ENCODE results near the gene TNFSF9. TPM values are rescaled to one million over a fixed set of nuclear protein-coding genes. Genes with fewer than 3 reads are reported as not detected.

The TNFSF9 gene, protein sequence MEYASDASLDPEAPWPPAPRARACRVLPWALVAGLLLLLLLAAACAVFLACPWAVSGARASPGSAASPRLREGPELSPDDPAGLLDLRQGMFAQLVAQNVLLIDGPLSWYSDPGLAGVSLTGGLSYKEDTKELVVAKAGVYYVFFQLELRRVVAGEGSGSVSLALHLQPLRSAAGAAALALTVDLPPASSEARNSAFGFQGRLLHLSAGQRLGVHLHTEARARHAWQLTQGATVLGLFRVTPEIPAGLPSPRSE
- total RNA-seq = 0.40 and 0.65 TPM in 2 replicates

DNA sequence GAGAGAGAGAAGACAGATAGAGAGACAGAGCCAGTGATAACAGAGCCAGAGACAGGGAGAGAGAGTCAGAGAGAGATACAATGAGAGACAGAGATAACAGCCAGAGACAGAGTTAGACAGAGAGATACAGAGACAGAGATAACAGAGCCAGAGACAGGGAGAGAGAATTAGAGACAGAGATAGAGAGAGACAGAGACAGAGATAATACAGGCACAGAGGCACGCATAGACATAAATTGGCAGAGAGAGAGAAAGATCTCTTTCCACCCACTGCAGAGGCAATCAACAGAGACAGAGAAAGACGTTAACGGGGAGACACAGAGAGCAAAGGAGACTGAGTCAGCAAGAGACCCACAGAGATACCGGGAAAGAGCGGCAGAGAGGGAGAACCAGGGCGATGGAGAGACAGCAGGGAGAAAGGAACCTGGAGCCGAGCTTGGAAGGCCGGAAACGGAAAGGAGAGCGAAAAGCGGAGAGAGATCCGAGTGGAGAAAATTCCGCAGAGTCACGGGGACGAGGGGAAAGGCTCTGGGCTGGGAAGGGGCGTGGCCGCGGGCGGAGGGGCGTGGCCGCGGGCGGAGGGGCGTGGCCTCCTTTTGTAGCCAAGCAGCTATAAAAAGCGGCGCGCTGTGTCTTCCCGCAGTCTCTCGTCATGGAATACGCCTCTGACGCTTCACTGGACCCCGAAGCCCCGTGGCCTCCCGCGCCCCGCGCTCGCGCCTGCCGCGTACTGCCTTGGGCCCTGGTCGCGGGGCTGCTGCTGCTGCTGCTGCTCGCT is at the start of gene TNFSF9:
Gene TNFSF9 (plus strand): TSS at position 641 of the 777 bp plus-strand sequence. CDS start 11 bp downstream, at position 652.
- peak; percentile 84 to 86 for DNase-seq (ENCODE audit: low read depth in 2 of 2)

DNA sequence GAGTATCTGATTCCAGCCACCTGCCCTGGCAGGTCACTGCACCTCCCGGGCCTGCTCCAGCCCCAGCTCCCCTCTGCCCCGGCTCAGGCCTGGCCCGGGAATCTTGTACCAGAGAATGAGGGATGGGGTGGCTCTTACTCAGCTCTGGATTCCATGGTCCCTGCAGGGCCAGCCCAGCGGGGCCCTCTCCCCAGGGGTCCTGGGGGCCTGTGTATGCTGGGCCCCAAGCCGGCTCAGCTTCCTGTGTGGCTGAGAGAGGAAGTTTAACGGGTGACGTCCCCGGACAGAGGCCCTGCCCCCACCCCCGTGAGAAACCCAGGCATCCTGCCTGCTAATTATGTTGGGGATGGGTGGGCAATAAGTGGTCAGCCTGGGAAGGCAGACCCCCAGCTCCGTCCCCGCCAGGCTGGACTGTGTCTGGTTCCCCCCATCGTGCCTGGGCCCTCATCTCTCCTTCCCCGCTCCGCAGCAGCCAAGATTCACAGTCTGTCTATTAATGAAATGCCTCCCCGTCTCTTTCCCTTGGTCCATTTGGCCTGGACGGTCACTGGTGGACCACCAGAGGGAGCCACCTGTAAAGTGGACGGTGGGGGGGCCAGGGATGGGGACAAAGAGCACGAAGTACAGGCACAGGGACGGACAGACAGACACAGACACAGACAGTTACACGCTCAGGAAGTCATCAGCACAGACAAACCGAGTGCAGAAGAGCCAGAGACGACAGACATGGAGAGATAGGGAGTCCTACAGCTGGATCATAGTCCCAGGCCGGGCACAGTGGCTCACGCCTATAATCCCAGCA is 49.1 kb upstream of the TNFSF9 start, which contains the start of gene DENND1C:
Gene DENND1C (minus strand): TSS at position 247 of the 802 bp plus-strand sequence. CDS start 92 bp downstream, at position 155.
- DNase-seq (ENCODE audit: low read depth in 2 of 2) = peak; percentile 42 to 57

DNA sequence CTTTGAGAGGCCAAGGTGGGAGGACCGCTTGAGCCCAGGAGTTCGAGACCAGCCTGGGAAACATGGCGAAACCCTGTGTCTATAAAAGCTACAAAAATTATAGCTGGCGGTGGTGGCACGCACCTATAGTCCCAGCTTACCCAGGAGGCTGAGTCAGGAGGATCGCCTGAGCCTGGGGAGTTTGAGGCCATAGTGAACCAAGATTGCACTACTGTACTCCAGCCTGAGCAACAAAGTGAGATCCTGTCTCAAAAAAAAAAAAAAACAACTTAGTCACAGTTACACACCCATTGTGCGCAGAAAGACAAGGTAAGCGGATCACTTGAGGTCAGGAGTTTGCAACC is 48.5 kb upstream of the TNFSF9 start:
- DNase-seq (ENCODE audit: low read depth in 2 of 2) = no peak

DNA sequence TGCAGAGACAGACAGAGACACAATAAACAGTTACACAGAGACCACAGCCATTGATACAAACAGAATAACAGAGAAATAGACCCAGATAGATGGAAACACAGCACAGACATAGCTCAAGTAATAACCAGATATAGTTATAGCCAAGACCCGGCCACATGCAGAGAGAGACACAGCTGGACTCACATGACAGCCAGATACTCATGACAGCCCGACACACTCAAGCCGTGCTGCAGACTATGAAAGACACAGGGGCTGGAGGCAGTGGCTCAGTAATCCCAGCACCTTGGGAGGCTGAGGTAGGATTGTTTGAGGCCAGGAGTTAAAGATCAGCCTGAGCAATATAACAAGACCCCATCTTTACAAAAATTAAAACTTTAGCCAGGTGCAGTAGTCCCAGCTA is 47.6 kb upstream of the TNFSF9 start:
- DNase-seq (ENCODE audit: low read depth in 2 of 2) = no peak

DNA sequence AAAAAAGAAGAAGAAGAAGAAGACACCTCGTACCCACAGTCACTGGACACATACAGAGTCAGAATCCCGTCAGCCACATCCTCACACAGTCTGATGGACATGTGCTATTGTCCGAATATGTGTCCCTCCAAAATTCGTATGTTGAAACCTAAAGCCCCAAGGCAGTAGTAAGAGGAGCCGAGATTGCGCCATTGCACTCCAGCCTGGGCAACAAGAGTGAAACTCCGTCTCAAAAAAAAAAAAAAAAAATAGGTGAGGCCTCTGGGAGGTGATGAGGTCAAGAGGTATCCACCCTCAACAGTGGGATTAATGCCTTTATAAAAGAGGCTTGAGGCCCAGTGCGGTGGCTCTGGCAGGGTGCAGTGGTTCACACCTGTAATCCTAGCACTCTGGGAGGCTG is 46.6 kb upstream of the TNFSF9 start:
- no peak for DNase-seq (ENCODE audit: low read depth in 2 of 2)

DNA sequence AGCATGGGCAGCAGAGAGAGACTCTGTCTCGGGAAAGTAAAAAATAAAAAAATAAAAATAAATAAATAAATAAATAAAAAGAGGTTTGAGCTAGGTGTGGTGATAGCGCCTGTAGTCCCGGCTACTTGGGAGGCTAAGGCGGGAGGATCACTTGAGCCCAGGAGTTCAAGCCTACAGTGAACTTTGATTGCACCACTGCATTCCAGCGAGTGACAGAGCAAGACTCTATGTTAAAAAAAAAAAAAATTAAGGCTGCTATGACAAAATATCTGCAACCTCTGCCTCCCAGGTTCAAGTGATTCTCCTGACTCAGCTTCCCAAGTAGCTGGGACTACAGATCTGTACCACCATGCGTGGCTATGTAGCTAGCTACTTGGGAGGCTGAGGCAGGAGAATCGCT is 46.0 kb upstream of the TNFSF9 start:
- no peak for DNase-seq (ENCODE audit: low read depth in 2 of 2)

DNA sequence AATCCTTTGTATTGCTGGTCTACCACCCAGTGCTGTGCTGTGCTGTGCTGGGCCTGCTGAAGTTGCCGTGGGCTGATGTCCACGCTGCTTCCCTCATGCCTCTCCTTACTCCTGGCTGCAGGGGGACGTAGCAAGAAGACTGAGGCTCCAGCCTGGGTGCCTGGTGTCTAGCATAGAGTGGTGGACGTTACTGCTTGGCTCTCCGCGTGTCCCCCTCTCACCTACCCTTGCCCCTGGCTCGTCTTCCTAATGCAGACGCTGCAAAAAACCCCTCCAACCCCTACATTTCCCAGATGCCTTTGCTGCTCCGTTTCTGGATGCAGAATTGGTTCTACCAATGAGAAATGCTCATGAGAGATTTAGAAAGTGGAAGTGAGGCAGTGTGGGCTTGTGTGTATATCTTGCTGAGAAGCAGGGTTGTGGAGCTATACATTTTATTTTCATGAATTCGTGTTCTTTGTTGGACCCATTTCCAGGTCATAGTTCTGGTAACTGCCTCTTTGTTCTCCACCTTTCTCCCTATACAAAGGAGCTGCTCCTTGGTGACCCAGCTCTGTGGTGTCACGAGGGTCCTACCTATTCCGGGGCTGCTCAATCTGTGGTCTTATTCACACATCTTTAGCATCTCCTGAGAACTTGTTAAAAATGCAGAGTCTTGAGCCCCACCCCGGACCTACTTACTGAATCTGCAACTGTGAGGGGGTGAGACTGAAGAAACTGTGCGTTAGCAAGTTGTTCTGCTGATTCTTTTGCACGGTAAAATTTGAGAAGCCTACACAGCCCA is 41.4 kb upstream of the TNFSF9 start:
- DNase-seq (ENCODE audit: low read depth in 2 of 2) = no peak

DNA sequence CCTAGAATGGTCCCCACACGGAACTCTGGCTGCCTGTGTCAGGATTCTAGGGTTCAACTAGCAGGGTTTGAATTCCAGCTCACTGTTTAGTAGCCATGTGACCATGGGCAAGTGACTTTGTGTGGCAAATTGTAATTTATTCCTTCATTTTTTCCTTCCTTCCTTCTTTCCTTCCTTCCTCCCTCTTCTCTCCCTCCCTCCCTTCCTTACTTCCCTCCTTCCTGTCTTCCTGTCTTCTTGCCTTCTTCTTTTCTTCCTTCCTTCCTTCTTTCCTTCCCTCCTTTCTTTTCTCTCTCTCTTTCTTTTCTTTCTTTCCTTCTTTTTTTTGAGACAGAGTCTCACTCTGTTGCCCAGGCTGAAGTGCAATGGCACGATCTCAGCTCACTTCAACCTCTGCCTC is 40.7 kb upstream of the TNFSF9 start:
- DNase-seq (ENCODE audit: low read depth in 2 of 2) = no peak

DNA sequence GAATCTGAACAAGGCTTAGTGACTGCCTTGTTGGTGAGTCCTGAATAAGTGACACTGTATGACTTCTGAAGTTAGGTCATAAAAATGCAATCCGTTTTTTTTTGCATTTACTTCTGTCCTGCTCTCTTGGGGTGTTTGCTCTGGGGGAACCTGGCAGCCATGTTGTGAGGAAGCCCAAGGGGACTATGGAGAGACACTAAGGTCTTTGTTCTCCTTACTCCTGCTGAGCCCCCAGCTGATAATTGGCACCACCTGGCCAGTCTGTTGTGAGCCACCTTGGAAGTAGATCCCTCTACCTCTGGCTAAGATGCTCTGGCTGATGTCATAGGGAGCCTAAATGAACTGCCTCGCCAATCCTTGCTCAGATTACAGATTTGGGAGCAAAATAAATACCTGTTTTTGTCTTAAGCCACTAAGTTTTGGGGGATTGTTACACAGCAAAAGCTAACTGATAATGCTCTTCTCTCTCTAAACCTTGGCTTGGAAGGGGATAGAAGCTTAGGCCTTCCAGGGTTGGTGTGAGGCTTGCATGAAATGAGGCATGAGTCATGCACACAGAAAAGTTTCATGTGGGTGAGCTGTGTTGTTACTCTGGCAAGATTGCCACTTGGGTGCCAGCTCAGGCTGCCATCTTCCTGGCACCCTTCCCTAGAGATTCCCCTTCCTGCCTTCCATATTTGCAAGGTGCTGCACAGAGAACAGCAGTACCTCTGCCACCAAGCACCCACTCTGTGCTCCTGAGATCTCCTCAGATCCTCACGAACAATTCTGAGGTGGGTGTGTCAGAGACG is 38.8 kb upstream of the TNFSF9 start:
- no peak for DNase-seq (ENCODE audit: low read depth in 2 of 2)

DNA sequence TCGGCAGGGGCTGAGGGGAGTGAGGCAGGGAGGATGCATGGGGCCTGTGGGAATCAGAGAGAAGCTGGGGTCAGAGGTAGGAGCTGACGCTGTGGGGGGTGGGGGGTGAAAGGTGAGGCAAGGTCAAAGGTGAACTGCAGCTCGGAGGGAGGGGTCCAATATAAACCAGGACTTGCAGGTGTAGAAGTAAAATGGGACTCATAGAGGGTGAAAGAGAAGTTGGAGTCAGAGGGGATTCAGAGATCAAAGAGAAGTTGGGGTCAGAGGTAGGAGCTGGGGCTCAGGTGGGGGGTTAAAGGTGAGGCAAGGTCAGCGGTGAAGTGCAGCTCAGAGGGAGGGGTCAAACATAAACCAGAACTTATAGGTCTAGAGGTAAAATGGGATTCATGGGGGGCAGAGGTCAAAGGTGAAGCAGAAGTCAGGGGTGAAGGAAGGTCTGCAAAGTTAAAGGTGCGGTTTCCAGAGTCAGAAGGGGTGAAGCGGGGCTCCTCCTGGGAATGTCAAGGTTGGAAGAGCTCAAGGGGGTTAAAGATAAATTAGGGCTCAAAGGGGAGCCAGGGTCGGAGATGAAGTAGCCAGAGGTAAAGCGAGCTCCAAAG is 36.3 kb upstream of the TNFSF9 start:
- DNase-seq (ENCODE audit: low read depth in 2 of 2) = no peak

DNA sequence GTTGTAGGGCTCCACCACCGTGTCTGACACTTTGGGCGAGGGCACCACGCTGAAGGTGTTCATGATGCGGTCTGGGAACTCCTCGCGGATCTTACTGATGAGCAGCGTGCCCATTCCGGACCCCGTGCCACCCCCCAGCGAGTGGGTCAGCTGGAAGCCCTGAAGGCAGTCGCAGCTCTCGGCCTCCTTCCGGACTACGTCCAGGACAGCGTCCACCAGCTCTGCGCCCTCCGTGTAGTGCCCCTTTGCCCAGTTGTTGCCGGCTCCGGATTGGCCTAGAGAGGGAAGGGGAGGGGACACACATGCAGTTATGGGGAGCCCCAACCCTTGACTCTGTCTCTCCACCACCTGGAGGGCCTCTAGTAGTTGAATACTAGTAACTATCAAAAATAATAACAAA is 34.9 kb upstream of the TNFSF9 start:
- DNase-seq (ENCODE audit: low read depth in 2 of 2) = no peak

DNA sequence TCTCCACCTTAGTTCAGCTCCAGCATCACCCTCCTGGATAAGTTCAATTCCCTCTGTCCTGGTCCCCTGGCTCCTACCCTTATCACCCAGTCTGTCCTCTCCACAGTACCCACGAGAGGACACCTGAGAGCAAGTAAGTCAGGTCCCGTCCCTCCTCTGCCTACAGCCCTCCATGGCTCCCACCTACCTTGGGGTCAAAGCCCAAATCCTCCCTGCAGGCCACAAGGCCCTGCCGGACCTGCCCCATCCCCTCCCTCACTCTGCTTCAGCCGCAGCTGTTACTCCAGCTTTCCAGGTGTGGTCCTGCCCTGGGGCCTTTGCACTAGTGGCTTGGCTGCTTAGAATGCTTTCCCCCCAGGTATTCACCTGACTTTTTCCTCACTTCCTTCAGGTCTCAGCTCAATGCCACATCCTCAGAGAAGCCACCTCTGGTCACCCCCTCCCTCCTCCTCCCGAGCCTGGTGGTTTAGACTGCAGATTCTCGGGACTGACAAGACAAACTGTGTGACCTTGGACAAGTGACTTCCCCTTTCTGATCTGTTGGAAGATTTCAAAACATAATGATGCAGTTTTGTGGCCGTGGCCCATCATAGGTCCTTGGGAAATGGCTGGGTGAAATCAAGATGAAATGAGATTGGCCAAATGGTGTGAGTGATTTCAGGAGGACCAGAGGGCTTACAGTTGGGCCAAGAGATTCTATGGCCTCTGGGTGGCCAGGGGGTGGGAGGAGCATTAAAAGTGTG is 32.4 kb upstream of the TNFSF9 start:
- DNase-seq (ENCODE audit: low read depth in 2 of 2) = no peak

DNA sequence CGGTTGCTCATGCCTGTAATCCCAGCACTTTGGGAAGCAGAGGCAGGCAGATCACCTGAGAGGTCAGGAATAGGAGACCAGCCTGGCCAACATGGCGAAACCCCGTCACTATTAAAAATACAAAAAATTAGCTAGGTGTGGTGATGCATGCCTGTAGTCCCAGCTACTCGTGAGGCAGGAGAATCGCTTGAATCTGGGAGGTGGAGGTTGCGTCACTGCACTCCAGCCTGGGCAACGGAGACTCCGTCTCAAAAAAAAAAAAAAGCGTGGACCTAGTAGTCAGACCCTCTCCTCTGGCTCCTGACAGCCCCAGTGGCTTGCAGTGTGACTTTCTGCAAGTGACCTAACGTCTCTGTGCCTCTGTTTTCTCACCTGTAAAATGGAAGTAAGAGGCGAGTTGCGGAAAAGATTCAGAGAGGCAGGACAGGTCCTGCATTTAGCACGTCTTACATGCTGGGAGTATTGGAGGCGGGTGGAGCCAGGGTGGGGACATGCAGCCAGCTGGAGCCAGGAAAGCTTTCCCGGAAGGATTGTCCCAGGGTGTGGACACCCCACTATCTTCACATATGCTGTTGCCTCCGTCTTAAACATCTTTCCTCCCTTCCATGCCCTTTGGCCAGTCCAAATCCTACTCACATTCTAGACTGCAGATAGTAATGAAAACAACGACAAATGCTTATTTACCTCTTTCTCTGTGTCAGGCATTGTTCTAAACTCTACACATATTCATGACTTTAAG is 31.6 kb upstream of the TNFSF9 start:
- no peak for DNase-seq (ENCODE audit: low read depth in 2 of 2)

DNA sequence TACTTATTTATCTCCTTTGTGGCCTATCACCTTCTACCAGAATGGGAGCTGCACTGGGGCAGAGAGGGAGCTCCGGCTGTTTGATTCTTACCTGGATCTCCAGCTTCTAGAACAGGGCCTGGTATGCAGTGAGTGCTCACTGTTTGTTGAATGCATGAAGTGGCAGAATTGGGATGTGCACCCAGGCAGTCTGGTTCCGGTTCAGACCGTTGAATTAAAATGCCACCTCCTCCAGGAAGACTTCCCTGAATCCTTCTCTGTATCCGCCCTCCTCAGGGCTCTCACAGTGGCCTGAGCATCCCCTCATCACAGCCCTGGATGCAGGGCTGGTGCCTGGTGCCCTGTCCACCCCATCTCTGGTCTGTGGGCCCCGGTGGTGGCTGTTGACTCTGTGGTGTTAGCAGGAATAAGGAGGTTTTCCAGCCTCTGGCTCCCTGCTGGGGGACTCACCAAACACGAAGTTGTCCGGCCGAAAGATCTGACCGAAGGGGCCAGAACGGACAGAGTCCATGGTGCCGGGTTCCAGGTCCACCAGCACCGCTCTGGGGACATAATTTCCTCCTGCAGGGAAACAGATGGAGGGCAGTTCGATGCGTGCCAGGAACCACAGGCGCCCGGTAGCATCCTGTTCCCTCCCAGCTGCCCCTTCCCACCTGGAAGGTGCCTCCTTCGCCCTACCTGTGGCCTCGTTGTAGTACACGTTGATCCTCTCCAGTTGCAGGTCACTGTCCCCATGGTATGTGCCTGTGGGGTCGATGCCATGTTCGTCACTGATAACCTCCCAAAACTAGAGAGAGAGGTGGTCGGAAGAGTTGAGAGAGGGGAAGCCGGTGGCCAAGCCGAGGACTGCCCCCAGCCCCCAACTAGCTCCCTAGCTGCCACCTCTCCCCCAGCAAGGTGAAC is 29.7 kb upstream of the TNFSF9 start:
- DNase-seq (ENCODE audit: low read depth in 2 of 2) = no peak

DNA sequence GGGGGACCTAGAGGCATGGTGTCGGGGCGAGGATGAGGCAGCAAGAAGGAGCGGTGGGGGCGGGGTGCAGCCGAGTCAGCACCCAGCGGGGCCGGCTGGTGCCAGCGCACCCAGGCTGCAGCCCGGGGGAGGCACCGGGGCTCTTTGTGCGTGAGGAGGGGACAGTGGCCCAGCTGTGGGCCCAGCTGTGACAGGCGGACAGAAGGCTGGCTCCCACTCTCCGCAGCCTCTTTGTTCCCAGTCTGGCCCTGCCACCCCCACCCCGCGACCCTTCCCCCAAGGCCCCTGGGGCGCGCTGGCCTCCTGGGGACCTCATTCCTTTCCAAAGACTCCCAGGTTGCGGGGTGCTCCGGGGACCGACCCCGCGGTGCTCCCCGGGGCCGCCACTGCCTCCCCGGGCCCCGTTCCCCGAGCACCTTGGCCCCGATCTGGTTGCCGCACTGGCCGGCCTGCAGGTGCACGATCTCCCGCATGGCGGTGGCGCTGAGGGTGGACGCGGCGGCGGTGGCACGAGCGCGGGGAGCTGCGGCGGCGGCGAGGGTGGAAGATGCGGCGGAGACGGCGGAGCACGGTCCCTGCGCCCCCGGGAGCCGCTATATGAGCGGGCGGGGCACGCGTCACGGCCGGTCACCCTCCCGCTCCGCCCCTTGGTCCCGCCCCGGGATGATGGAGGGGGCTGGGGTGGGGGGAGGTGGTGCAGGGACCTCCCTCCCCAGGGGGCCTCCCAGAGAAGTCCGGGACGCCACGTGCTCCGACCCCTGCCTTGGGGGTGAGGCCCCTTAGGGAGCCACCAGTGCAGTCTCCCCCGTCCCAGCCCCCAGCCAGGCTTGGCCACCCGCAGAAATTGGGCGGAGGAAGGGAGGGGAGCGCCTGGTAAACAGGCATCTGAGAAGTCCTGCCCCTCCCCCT is 28.8 kb upstream of the TNFSF9 start, which contains the start of gene TUBB4A:
Gene TUBB4A (minus strand): TSS at position 570 of the 909 bp plus-strand sequence. CDS start 97 bp downstream, at position 473.
- no peak for DNase-seq (ENCODE audit: low read depth in 2 of 2)

DNA sequence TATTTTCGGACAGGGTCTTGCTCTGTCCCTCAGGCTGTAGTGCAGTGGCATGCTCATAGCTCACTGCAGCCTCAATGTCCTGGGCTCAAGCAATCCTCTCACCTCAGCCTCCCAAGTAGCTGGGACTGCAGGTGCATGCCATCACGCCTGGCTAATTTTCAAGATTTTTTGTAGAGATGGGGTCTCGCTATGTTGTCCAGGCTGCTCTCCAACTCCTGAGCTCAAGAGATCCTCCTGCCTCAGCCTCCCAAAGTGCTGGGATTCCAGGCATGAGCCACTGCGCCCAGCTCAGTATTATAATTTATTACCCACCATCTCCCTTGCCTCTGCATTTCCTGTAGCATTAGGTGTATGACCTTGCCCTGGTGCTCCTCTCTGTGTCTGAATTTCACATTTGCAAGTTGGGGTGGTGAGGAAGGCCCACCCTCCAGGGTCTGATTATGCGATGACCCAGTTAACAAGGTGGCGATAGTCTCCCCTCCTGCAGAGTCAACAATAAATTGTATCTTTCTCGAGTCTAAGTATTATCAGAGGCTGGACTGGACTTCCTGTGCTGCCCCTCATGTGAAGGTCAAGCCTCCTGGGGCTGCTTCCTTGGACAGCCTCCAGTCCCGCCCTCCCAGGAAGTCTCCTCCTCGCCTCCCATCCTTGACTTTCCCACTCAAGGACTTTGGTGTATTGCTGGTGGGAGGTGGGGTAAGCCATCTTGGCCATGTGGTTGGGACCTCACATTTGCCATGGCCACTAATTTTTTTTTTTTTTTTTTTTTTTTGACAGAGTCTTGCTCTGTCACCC is 27.2 kb upstream of the TNFSF9 start:
- no peak for DNase-seq (ENCODE audit: low read depth in 2 of 2)

Measured in lung microvascular endothelial cell (primary cell).